Cardiac muscle cell (in vitro differentiated cells and primary cell): ENCODE measurements around the gene ATP2B1. TPM values are rescaled to one million over a fixed set of nuclear protein-coding genes. Genes with fewer than 3 reads are reported as not detected.

Experiments
- DNase-seq, 2 donors: peaks; one replicate each; pipeline versions ENCODE4 v3.0.0 to v3.0.0-alpha.2; 2010 to 2017; ENCODE audit warnings: low read depth in 1 of 2, low spot score in 1 of 2
- H3K27ac ChIP-seq: fragments of 200-600 bp; sonication (generic); 2 replicates; pipeline ENCODE4 v1.5.1; 2016
- H3K27me3 ChIP-seq: fragments of 200-600 bp; sonication (generic); 2 replicates; pipeline ENCODE4 v1.6.0; 2016; ENCODE audit warnings: control low read depth
- H3K36me3 ChIP-seq: fragments of 200-600 bp; sonication (generic); 2 replicates; pipeline ENCODE4 v1.5.1; 2016; ENCODE audit warnings: control low read depth
- H3K4me1 ChIP-seq: fragments of 200-600 bp; sonication (generic); 2 replicates; pipeline ENCODE4 v1.8.1; 2017; ENCODE audit warnings: low read depth, mild to moderate bottlenecking, mixed run types
- H3K4me3 ChIP-seq: fragments of 200-600 bp; sonication (generic); 2 replicates; pipeline ENCODE4 v1.5.1; 2016; ENCODE audit warnings: mild to moderate bottlenecking
- H3K9me3 ChIP-seq: fragments of 200-600 bp; sonication (generic); 2 replicates; pipeline ENCODE4 v1.5.1; 2017; ENCODE audit warnings: low read depth, mild to moderate bottlenecking, control low read depth
- CTCF ChIP-seq: IDR thresholded peaks from 2 replicates; pipeline ENCODE4 v1.5.1; 2012; ENCODE audit warnings: low read depth, mild to moderate bottlenecking, low read length
- polyA plus RNA-seq: library from polyadenylated mRNA; unstranded; fragments of >200 nt; fragmentation: Nextera tagmentation; extraction: Ambion mirVana; gene quantifications from 2 replicates; pipeline ENCODE4 v1.2.1, GENCODE V29; 2016
- total RNA-seq: library from RNA; depleted of rRNA; stranded (reverse); fragments of >200 nt; gene quantifications from 2 replicates; pipeline ENCODE4 v1.2.3, GENCODE V29; 2016

ATP2B1 gene
- total and polyA plus RNA-seq, 2 experiments from 2014 or later = 29.0 to 41.5 TPM

DNA sequence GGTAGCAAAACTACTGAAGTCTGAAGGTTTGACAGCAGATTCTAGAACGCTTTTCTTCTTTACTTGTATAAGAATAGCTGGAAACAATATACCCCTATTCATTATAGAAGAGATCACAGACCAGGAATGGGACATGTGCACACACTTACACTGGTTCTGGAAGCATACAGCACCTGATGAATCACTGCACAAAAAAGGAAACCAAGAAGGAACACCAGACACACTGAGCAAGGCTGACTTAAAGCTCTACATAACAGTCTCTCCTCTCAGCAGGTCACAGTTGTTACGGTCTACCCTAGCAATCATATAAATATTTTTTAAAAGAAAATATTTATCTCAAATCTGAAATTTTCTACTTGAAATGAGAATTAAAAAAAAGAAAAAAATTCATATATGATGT is 13.5 kb downstream of the ATP2B1 start:
- no peak overlapping the region for H3K4me3 ChIP-seq
- no peaks in the 10 kb centered on the region for H3K9me3 ChIP-seq
- no peaks in the 10 kb centered on the region for H3K27me3 ChIP-seq
- DNase-seq = peak; percentile 7 to 22
- H3K36me3 ChIP-seq = no peaks in the 10 kb centered on the region
- no peak overlapping the region for H3K27ac ChIP-seq
- H3K4me1 ChIP-seq = peaks cover 12% of the 10 kb centered on the region
- TF ChIP-seq CTCF = no peak

DNA sequence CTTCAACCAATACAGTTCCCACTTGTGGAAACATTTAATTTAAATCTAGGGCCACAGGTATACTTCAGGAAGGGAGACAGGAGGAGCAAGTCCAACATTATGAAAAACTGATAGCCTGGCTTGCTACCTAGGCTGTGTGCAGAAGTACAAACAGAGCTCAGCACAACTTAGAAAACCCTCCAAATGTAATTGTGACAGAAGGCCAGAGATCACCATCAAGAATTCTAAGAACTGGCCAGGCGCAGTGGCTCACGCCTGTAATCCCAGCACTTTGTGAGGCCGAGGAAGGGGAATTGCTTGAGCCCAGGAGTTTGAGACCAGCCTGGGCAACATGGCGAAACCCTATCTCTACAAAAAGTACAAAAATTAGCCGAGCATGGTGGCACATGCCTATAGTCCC is 14.1 kb downstream of the ATP2B1 start:
- Histone ChIP-seq H3K9me3 (no peaks in the 10 kb centered on the region), H3K36me3 (no peaks in the 10 kb centered on the region), H3K27ac (no peak overlapping the region), H3K4me1 (peaks cover 12% of the 10 kb centered on the region), H3K27me3 (no peaks in the 10 kb centered on the region), H3K4me3 (no peak overlapping the region)
- no peak for TF ChIP-seq CTCF
- no peak for DNase-seq

GRCh38 chr12:89693639-89694202 is 14.9 kb downstream of the ATP2B1 start:
- H3K27ac ChIP-seq = no peak overlapping the region
- DNase-seq = no peak
- no peak for TF ChIP-seq CTCF
- no peak overlapping the region for H3K4me3 ChIP-seq
- H3K36me3 ChIP-seq = no peaks in the 10 kb centered on the region
- no peaks in the 10 kb centered on the region for H3K27me3 ChIP-seq
- H3K9me3 ChIP-seq = no peaks in the 10 kb centered on the region
- H3K4me1 ChIP-seq = peaks cover 12% of the 10 kb centered on the region

- DNase-seq = no peak
- H3K36me3 ChIP-seq = no peaks in the 10 kb centered on the region
- no peak for TF ChIP-seq CTCF
- H3K9me3 ChIP-seq = no peaks in the 10 kb centered on the region
- H3K4me3 ChIP-seq = no peak overlapping the region
- no peak overlapping the region for H3K27ac ChIP-seq
- peaks cover 18% of the 10 kb centered on the region for H3K4me1 ChIP-seq
- H3K27me3 ChIP-seq = no peaks in the 10 kb centered on the region
Measured at GRCh38 chr12:89692439-89692838, 16.2 kb downstream of the ATP2B1 start.

- no peak overlapping the region for H3K4me3 ChIP-seq
- H3K9me3 ChIP-seq = no peaks in the 10 kb centered on the region
- H3K36me3 ChIP-seq = no peaks in the 10 kb centered on the region
- no peak overlapping the region for H3K27ac ChIP-seq
- H3K27me3 ChIP-seq = no peaks in the 10 kb centered on the region
- TF ChIP-seq CTCF = no peak
- H3K4me1 ChIP-seq = peaks cover 18% of the 10 kb centered on the region
- DNase-seq = no peak
Measured at GRCh38 chr12:89691659-89692058, 17.0 kb downstream of the ATP2B1 start.

- Histone ChIP-seq H3K4me3 (no peak overlapping the region), H3K27me3 (no peaks in the 10 kb centered on the region), H3K4me1 (peaks cover 18% of the 10 kb centered on the region), H3K36me3 (no peaks in the 10 kb centered on the region), H3K27ac (no peak overlapping the region), H3K9me3 (no peaks in the 10 kb centered on the region)
- DNase-seq = no peak
- no peak for TF ChIP-seq CTCF
Measured at GRCh38 chr12:89690925-89691324, 17.7 kb downstream of the ATP2B1 start.
